ENCODE measurements around the gene CTPS2.
"Not testable (repeated sequence)": the region's sequence is repeated elsewhere in the genome, so short reads cannot be mapped to it uniquely, and the experiment has no call there.

DNA sequence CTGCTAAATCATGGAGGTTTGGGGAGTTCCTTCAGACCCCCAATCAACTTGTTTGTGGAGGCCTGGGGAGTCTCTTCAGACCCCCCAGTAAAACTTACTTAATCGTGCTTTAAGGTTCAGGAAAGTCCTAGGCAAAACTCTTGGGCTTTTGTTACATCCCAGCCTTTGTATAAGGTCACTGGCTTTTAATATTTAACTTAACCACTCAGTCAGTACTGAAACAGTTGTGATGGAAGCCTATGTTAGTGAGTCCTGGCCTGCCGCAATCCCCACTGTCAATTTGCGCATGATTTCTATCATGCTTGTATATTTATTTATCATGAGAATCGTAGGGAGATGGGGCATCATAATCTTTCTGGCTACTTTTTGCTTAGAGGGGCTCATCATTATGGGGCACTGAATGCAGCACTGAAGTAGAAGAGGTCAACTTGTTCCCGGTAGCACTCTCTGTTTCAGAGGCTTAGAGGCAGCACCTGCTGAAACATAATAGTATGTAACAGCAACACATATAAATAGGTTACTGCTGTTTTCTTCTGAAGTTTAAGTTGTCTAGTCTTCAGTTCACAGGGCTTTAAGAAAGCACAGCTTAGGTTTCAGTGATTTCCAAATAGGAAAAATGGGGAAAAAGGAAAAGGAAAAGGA lies 14.0 kb upstream of the CTPS2 start:
- TF ChIP-seq, protein P1, sequence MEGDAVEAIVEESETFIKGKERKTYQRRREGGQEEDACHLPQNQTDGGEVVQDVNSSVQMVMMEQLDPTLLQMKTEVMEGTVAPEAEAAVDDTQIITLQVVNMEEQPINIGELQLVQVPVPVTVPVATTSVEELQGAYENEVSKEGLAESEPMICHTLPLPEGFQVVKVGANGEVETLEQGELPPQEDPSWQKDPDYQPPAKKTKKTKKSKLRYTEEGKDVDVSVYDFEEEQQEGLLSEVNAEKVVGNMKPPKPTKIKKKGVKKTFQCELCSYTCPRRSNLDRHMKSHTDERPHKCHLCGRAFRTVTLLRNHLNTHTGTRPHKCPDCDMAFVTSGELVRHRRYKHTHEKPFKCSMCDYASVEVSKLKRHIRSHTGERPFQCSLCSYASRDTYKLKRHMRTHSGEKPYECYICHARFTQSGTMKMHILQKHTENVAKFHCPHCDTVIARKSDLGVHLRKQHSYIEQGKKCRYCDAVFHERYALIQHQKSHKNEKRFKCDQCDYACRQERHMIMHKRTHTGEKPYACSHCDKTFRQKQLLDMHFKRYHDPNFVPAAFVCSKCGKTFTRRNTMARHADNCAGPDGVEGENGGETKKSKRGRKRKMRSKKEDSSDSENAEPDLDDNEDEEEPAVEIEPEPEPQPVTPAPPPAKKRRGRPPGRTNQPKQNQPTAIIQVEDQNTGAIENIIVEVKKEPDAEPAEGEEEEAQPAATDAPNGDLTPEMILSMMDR (IDR thresholded peaks at IDR 0.05): not testable (repeated sequence)
- TF ChIP-seq TAF1 (IDR thresholded peaks at IDR 0.05; ENCODE audit: borderline replicate concordance, low read depth, low read length); RFX5 (IDR thresholded peaks at IDR 0.05; ENCODE audit: low read length); REST (IDR thresholded peaks at IDR 0.05; ENCODE audit: low read depth, low read length); FOXM1 (IDR thresholded peaks at IDR 0.05; ENCODE audit: low read depth); EP300 (IDR thresholded peaks at IDR 0.05; ENCODE audit: borderline replicate concordance in 1 of 2, low read depth in 1 of 2, low read length in 1 of 2); ZBTB33 (IDR thresholded peaks at IDR 0.05; ENCODE audit: borderline replicate concordance, low read depth); CHD2 (IDR thresholded peaks at IDR 0.05; ENCODE audit: low read length, partially characterized antibody); ELF1 (IDR thresholded peaks at IDR 0.05); POLR2AphosphoS5 (IDR thresholded peaks at IDR 0.05; ENCODE audit: low read depth, low read length); GABPA (IDR thresholded peaks at IDR 0.05; ENCODE audit: low read depth); SMC3 (IDR thresholded peaks at IDR 0.05; ENCODE audit: low read depth, low read length): not testable (repeated sequence)

Measured in SK-N-SH (cell line).